WTC11 (cell line): ENCODE results near the gene FAM193B. TPM values are rescaled to one million over a fixed set of nuclear protein-coding genes. Genes with fewer than 3 reads are reported as not detected.

Experiments used
- ATAC-seq: fragments of 200-7000 bp; cut with Tn5 transposase; 2 replicates; pipeline ENCODE4 v1.10.0; 2021; ENCODE audit warnings: mild to moderate bottlenecking, moderate library complexity
- CTCF ChIA-PET: fragments of 300-600 bp; sonication (Branson Sonifier 250); formaldehyde crosslinking; loops from one replicate; lab custom pipeline; 2021; ENCODE audit warnings: antibody characterized with exemption; lab: Charles Lee
- POLR2A ChIA-PET: fragments of 350-600 bp; sonication (Branson Sonifier 250); formaldehyde crosslinking; loops from one replicate; lab custom pipeline; 2021; ENCODE audit warnings: antibody characterized with exemption; lab: Charles Lee
- DNase-seq: peaks from one replicate; pipeline ENCODE4 v3.0.0; 2021; ENCODE audit warnings: low spot score
- H3K27ac Mint-ChIP-seq: 2 replicates; pipeline ENCODE4 v1.8.0; 2021; ENCODE audit warnings: mixed read lengths
- H3K27me3 Mint-ChIP-seq: 2 replicates; pipeline ENCODE4 v1.8.0; 2021; ENCODE audit warnings: low read depth, mild to moderate bottlenecking, moderate library complexity, mixed read lengths
- H3K36me3 Mint-ChIP-seq: 2 replicates; pipeline ENCODE4 v1.8.0; 2021; ENCODE audit warnings: mixed read lengths
- H3K4me1 Mint-ChIP-seq: 2 replicates; pipeline ENCODE4 v1.8.0; 2022; ENCODE audit warnings: mixed read lengths
- H3K4me3 Mint-ChIP-seq: 2 replicates; pipeline ENCODE4 v1.8.0; 2021; ENCODE audit warnings: mild to moderate bottlenecking, moderate library complexity, mixed read lengths
- H3K9me3 Mint-ChIP-seq: 2 replicates; pipeline ENCODE4 v1.8.0; 2021; ENCODE audit warnings: mixed read lengths
- ATF1 ChIP-seq: sonication (generic); formaldehyde crosslinking; IDR thresholded peaks from 2 replicates; pipeline ENCODE4 v1.8.1; 2023; ENCODE audit warnings: mild to moderate bottlenecking, moderate library complexity, missing genetic modification reagents
- CREB1 ChIP-seq: sonication (generic); formaldehyde crosslinking; IDR thresholded peaks from 2 replicates; pipeline ENCODE4 v1.8.0; 2023; ENCODE audit warnings: mild to moderate bottlenecking, missing genetic modification reagents
- FOXK1 ChIP-seq: sonication (generic); formaldehyde crosslinking; IDR thresholded peaks from 2 replicates; pipeline ENCODE4 v1.8.0; 2022; ENCODE audit warnings: mild to moderate bottlenecking, moderate library complexity, missing genetic modification reagents
- FOXP1 ChIP-seq: sonication (generic); formaldehyde crosslinking; IDR thresholded peaks from 2 replicates; pipeline ENCODE4 v1.8.0; 2022; ENCODE audit warnings: missing genetic modification reagents, mild to moderate bottlenecking, moderate library complexity, borderline replicate concordance
- IRF2 ChIP-seq: sonication (generic); formaldehyde crosslinking; IDR thresholded peaks from 2 replicates; pipeline ENCODE4 v1.8.0; 2022; ENCODE audit warnings: low read depth, missing genetic modification reagents, borderline replicate concordance
- JAZF1 ChIP-seq: fragments of 250-450 bp; sonication (Bioruptor Pico); IDR thresholded peaks from 2 replicates; pipeline ENCODE4 v1.9.0; 2021; ENCODE audit warnings: moderate library complexity, mild to moderate bottlenecking, inconsistent platforms
- MXD4 ChIP-seq: fragments of 250-450 bp; sonication (Bioruptor Pico); IDR thresholded peaks from 2 replicates; pipeline ENCODE4 v1.8.0; 2021; ENCODE audit warnings: mild to moderate bottlenecking, moderate library complexity, borderline replicate concordance
- NFE2L1 ChIP-seq: sonication (generic); formaldehyde crosslinking; IDR thresholded peaks from 2 replicates; pipeline ENCODE4 v1.8.1; 2023; ENCODE audit warnings: missing genetic modification reagents
- SMAD3 ChIP-seq: sonication (generic); formaldehyde crosslinking; IDR thresholded peaks from 2 replicates; pipeline ENCODE4 v1.8.0; 2022; ENCODE audit warnings: missing genetic modification reagents, mild to moderate bottlenecking, borderline replicate concordance
- TEAD1 ChIP-seq: sonication (generic); formaldehyde crosslinking; IDR thresholded peaks from 2 replicates; pipeline ENCODE4 v1.8.0; 2022; ENCODE audit warnings: mild to moderate bottlenecking, missing genetic modification reagents
- TEAD4 ChIP-seq: sonication (generic); formaldehyde crosslinking; IDR thresholded peaks from 2 replicates; pipeline ENCODE4 v1.8.0; 2022; ENCODE audit warnings: mild to moderate bottlenecking, missing genetic modification reagents
- TP53 ChIP-seq: sonication (generic); formaldehyde crosslinking; IDR thresholded peaks from 2 replicates; pipeline ENCODE4 v1.8.1; 2023; ENCODE audit warnings: mild to moderate bottlenecking, missing genetic modification reagents
- ZNF219 ChIP-seq: sonication (generic); formaldehyde crosslinking; IDR thresholded peaks from 2 replicates; pipeline ENCODE4 v1.8.0; 2023; ENCODE audit warnings: missing genetic modification reagents, mild to moderate bottlenecking, borderline replicate concordance
- ZNF671 ChIP-seq: fragments of 250-450 bp; sonication (Bioruptor Pico); IDR thresholded peaks from 2 replicates; pipeline ENCODE4 v1.8.0; 2021; ENCODE audit warnings: mild to moderate bottlenecking
- total RNA-seq: library from RNA; stranded (reverse); gene quantifications from 3 replicates; pipeline ENCODE4 v1.2.3, GENCODE V29; 2021
- TF ChIP-seq, protein P1 (sequence below): sonication (generic); formaldehyde crosslinking; IDR thresholded peaks from 2 replicates; pipeline ENCODE4 v1.8.0; 2023; ENCODE audit warnings: mild to moderate bottlenecking, missing genetic modification reagents
- TF ChIP-seq, protein P2 (sequence below): sonication (generic); formaldehyde crosslinking; conservative IDR thresholded peaks from 2 replicates; pipeline ENCODE4 v1.8.1; 2023; ENCODE audit warnings: mild to moderate bottlenecking, low read depth, missing genetic modification reagents, moderate library complexity
- TF ChIP-seq, protein P3 (sequence below): sonication (generic); formaldehyde crosslinking; IDR thresholded peaks from 2 replicates; pipeline ENCODE4 v1.8.1; 2023; ENCODE audit warnings: mild to moderate bottlenecking, missing genetic modification reagents
- TF ChIP-seq, protein P4 (sequence below): sonication (generic); formaldehyde crosslinking; IDR thresholded peaks from 2 replicates; pipeline ENCODE4 v1.8.0; 2022; ENCODE audit warnings: mild to moderate bottlenecking, missing genetic modification reagents
- TF ChIP-seq, protein P5 (sequence below): sonication (generic); formaldehyde crosslinking; IDR thresholded peaks from 2 replicates; pipeline ENCODE4 v1.8.0; 2022; ENCODE audit warnings: mild to moderate bottlenecking, missing genetic modification reagents
- TF ChIP-seq, protein P6 (sequence below): fragments of 250-450 bp; sonication (Bioruptor Pico); IDR thresholded peaks from 2 replicates; pipeline ENCODE4 v1.9.0; 2021; ENCODE audit warnings: moderate library complexity, mild to moderate bottlenecking, inconsistent platforms, borderline replicate concordance
- TF ChIP-seq, protein P7 (sequence below): sonication (generic); formaldehyde crosslinking; IDR thresholded peaks from 2 replicates; pipeline ENCODE4 v1.8.0; 2022; ENCODE audit warnings: mild to moderate bottlenecking, missing genetic modification reagents
- TF ChIP-seq, protein P8 (sequence below): fragments of 250-450 bp; sonication (Bioruptor Pico); IDR thresholded peaks from 2 replicates; pipeline ENCODE4 v1.9.0; 2021; ENCODE audit warnings: mild to moderate bottlenecking

The FAM193B gene
- total RNA-seq, 1 experiment from 2014 or later: 101 TPM

DNA sequence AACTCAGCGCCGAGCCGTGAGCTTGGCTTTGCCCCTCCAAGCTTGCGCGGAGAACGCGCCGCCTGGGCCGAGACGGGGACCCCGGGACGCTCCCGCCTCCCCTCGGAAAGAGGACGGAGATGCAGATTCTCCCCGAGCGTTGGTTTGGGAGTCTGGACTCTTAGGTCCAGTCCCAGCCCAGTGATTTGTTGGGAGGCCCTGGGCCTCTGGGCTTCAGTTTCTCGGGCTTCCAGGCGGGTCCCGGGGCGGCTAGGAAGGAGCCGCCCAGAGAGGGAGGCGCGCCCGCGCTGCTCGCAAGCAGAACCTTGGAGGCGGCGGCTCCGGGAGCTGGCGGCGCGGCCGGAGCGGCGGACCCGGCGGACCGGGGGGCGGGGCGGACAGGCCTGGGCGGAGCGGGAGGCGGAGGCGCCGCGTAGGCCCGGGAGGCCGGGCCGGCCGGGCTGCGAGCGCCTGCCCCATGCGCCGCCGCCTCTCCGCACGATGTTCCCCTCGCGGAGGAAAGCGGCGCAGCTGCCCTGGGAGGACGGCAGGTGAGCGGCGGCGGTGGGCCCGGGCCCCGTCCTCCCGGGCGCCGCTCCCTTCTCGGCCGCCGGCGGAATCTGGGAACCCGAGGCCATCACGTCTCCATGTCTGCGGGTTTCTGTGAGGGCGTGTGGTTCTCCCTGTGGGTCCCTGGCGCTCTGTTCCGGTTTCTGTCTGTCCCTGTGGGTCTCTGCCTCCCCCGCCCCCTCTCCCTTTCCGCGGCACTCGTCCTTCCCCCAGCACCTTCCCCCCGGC is 45.6 kb upstream of the FAM193B start, which contains the start of gene B4GALT7:
Gene B4GALT7 (plus strand): TSS at position 402 of the 777 bp plus-strand sequence. CDS start 79 bp downstream, at position 481.
- peaks cover 13% of the 10 kb centered on the region for H3K36me3 Mint-ChIP-seq
- H3K4me3 Mint-ChIP-seq: peak within 1 kb of the TSS; percentile 97
- CTCF ChIA-PET: interaction anchor here (2.7 kb wide), 1 partner anchor 8 kb away, joined by 18 read pairs; no protein-coding TSS in a partner anchor
- peaks cover 21% of the 10 kb centered on the region for H3K27me3 Mint-ChIP-seq
- POLR2A ChIA-PET: interaction anchor here (0.6 kb wide), 1 partner anchor 11 kb away, joined by 4 read pairs; no protein-coding TSS in a partner anchor
- no peaks in the 10 kb centered on the region for H3K9me3 Mint-ChIP-seq
- ATAC-seq (peak; percentile 91), DNase-seq (peak; percentile 80)
- H3K4me1 Mint-ChIP-seq: peaks cover 17% of the 10 kb centered on the region
- H3K27ac Mint-ChIP-seq: peak within 1 kb of the TSS; percentile 93
- TF ChIP-seq JAZF1 (no peak), ZNF219 (CRISPR knock-in tag) (no peak), IRF2 (CRISPR knock-in tag) (no peak), FOXK1 (CRISPR knock-in tag) (no peak), CREB1 (no peak), TP53 (no peak), NFE2L1 (CRISPR knock-in tag) (no peak), ATF1 (CRISPR knock-in tag) (no peak), SMAD3 (no peak), TEAD1 (CRISPR knock-in tag) (0 out of 2 replicates have a peak, but pooled peaks have one; percentile 6), FOXP1 (peak; percentile 49; the same call in 1 of the 2 replicates), MXD4 (CRISPR knock-in tag) (no peak), TEAD4 (CRISPR knock-in tag) (no peak), ZNF671 (CRISPR knock-in tag) (peak; percentile 31; the same call in 1 of the 2 replicates)
- TF ChIP-seq, protein P1, sequence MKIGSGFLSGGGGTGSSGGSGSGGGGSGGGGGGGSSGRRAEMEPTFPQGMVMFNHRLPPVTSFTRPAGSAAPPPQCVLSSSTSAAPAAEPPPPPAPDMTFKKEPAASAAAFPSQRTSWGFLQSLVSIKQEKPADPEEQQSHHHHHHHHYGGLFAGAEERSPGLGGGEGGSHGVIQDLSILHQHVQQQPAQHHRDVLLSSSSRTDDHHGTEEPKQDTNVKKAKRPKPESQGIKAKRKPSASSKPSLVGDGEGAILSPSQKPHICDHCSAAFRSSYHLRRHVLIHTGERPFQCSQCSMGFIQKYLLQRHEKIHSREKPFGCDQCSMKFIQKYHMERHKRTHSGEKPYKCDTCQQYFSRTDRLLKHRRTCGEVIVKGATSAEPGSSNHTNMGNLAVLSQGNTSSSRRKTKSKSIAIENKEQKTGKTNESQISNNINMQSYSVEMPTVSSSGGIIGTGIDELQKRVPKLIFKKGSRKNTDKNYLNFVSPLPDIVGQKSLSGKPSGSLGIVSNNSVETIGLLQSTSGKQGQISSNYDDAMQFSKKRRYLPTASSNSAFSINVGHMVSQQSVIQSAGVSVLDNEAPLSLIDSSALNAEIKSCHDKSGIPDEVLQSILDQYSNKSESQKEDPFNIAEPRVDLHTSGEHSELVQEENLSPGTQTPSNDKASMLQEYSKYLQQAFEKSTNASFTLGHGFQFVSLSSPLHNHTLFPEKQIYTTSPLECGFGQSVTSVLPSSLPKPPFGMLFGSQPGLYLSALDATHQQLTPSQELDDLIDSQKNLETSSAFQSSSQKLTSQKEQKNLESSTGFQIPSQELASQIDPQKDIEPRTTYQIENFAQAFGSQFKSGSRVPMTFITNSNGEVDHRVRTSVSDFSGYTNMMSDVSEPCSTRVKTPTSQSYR: no peak
- TF ChIP-seq, protein P2, sequence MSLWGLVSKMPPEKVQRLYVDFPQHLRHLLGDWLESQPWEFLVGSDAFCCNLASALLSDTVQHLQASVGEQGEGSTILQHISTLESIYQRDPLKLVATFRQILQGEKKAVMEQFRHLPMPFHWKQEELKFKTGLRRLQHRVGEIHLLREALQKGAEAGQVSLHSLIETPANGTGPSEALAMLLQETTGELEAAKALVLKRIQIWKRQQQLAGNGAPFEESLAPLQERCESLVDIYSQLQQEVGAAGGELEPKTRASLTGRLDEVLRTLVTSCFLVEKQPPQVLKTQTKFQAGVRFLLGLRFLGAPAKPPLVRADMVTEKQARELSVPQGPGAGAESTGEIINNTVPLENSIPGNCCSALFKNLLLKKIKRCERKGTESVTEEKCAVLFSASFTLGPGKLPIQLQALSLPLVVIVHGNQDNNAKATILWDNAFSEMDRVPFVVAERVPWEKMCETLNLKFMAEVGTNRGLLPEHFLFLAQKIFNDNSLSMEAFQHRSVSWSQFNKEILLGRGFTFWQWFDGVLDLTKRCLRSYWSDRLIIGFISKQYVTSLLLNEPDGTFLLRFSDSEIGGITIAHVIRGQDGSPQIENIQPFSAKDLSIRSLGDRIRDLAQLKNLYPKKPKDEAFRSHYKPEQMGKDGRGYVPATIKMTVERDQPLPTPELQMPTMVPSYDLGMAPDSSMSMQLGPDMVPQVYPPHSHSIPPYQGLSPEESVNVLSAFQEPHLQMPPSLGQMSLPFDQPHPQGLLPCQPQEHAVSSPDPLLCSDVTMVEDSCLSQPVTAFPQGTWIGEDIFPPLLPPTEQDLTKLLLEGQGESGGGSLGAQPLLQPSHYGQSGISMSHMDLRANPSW (CRISPR knock-in tag): no peak
- TF ChIP-seq, protein P3, sequence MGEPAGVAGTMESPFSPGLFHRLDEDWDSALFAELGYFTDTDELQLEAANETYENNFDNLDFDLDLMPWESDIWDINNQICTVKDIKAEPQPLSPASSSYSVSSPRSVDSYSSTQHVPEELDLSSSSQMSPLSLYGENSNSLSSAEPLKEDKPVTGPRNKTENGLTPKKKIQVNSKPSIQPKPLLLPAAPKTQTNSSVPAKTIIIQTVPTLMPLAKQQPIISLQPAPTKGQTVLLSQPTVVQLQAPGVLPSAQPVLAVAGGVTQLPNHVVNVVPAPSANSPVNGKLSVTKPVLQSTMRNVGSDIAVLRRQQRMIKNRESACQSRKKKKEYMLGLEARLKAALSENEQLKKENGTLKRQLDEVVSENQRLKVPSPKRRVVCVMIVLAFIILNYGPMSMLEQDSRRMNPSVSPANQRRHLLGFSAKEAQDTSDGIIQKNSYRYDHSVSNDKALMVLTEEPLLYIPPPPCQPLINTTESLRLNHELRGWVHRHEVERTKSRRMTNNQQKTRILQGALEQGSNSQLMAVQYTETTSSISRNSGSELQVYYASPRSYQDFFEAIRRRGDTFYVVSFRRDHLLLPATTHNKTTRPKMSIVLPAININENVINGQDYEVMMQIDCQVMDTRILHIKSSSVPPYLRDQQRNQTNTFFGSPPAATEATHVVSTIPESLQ: no peak
- TF ChIP-seq, protein P4, sequence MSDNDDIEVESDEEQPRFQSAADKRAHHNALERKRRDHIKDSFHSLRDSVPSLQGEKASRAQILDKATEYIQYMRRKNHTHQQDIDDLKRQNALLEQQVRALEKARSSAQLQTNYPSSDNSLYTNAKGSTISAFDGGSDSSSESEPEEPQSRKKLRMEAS: peak; percentile 47; the same call in 1 of the 2 replicates
- TF ChIP-seq, protein P5, sequence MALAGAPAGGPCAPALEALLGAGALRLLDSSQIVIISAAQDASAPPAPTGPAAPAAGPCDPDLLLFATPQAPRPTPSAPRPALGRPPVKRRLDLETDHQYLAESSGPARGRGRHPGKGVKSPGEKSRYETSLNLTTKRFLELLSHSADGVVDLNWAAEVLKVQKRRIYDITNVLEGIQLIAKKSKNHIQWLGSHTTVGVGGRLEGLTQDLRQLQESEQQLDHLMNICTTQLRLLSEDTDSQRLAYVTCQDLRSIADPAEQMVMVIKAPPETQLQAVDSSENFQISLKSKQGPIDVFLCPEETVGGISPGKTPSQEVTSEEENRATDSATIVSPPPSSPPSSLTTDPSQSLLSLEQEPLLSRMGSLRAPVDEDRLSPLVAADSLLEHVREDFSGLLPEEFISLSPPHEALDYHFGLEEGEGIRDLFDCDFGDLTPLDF (CRISPR knock-in tag): no peak
- TF ChIP-seq, protein P6, sequence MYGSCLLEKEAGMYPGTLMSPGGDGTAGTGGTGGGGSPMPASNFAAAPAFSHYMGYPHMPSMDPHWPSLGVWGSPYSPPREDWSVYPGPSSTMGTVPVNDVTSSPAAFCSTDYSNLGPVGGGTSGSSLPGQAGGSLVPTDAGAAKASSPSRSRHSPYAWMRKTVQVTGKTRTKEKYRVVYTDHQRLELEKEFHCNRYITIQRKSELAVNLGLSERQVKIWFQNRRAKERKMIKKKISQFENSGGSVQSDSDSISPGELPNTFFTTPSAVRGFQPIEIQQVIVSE: no peak
- TF ChIP-seq, protein P7, sequence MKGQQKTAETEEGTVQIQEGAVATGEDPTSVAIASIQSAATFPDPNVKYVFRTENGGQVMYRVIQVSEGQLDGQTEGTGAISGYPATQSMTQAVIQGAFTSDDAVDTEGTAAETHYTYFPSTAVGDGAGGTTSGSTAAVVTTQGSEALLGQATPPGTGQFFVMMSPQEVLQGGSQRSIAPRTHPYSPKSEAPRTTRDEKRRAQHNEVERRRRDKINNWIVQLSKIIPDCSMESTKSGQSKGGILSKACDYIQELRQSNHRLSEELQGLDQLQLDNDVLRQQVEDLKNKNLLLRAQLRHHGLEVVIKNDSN (CRISPR knock-in tag): 0 out of 2 replicates have a peak, but pooled peaks have one; percentile 9
- TF ChIP-seq, protein P8, sequence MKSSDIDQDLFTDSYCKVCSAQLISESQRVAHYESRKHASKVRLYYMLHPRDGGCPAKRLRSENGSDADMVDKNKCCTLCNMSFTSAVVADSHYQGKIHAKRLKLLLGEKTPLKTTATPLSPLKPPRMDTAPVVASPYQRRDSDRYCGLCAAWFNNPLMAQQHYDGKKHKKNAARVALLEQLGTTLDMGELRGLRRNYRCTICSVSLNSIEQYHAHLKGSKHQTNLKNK: no peak
